HG03108 (cell line): Measurements from ENCODE around the gene KRTAP4-16.
"Not testable (repeated sequence)": the region's sequence is repeated elsewhere in the genome, so short reads cannot be mapped to it uniquely, and the experiment has no call there.

Experiments used
- ATAC-seq: cut with Tn5 transposase; IDR thresholded peaks from one replicate; pipeline ENCODE4 v1.9.1; 2021; ENCODE audit warnings: moderate library complexity; ENCODE audit not compliant: unreplicated experiment

The KRTAP4-16 gene

DNA sequence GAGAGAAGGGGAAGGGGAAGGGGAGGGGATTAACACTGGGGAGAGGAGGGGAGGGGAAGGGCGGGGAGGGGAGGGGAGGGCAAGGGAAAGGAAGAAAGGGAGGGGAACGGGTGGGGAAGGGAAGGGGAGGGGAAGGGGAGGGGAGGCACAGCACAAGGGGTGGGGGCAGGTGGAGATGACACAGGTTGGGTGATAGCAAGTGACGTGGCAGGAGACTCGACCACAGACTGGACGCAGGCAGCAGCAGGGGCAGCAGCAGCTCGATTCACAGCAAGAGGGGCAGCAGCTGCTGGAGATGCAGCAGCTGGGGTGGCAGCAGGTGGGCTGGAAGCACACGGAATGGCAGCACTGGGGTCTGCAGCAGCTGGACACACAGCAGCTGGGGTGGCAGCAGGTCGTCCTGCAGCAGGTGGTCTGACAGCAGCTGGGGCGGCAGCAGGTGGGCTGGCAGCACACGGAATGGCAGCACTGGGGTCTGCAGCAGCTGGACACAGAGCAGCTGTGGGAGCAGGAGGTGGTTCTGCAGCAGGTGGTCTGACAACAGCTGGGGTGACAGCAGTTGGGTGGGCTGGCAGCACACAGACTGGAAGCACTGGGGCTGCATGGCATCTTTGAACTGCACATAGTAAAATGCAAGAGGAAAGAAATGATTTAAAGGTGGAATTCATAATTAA lies at the start of gene KRTAP4-16:
Gene KRTAP4-16, minus strand, starts transcription at position 624 of the 674 bp plus-strand sequence. Its CDS starts 0 bp downstream, at position 624.
- ATAC-seq: no peak

DNA sequence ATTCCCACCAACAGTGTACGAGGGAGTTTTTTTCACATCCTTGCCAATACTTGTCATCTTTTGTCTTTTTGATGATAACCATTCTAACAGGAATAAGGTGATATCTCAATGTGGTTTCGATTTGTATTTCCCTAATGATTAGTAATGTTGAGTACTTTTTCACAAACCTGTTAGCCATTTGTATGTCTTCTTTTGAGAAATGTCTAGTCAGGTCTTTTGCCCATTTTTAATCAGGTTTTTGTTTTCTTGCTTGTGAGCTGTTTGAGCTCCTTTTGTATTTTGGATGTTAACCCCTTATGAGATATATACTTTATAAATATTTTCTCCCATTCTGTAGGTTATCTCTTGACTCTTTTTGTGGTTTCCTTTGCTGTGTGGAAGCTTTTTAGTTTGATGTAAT lies 49.5 kb upstream of the KRTAP4-16 start:
- ATAC-seq: no peak

DNA sequence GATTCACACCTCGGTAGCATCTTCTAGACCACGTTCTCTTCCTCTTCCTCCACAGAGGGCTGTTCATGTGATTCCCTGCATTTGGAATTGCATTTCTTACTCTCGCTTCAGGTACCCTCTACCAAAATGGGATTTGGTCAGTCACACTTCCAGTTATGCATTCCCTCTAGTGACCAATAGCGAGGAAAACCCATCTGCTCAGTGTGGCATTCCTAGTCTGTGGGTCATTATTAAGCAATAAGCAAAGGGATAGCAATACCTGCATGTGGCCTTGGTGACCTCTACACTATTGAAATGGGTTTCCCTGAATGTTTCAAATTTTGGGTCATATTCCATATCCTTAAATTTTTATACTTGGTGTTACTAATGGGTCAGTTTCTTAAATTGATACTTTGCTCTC lies 48.0 kb upstream of the KRTAP4-16 start:
- no peak for ATAC-seq

DNA sequence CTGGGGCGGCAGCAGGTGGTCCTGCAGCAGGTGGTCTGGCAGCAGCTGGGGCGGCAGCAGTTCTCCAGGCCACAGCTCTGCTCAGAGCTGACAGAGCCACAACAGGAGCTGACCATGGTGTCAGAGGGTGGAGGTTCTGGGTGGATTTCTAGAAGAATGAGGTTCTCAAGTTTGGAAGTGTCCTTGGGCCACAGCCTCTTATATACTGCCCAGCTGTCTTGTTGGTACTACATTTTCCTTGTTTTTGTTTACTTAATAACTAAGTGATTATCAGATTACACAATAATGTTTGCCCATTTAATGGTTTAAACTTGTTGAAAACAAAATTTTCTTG lies 47.6 kb upstream of the KRTAP4-16 start, which contains the start of gene KRTAP4-5:
Gene KRTAP4-5, minus strand, starts transcription at position 174 of the 334 bp plus-strand sequence. Its CDS starts 58 bp downstream, at position 116.
- ATAC-seq: no peak

DNA sequence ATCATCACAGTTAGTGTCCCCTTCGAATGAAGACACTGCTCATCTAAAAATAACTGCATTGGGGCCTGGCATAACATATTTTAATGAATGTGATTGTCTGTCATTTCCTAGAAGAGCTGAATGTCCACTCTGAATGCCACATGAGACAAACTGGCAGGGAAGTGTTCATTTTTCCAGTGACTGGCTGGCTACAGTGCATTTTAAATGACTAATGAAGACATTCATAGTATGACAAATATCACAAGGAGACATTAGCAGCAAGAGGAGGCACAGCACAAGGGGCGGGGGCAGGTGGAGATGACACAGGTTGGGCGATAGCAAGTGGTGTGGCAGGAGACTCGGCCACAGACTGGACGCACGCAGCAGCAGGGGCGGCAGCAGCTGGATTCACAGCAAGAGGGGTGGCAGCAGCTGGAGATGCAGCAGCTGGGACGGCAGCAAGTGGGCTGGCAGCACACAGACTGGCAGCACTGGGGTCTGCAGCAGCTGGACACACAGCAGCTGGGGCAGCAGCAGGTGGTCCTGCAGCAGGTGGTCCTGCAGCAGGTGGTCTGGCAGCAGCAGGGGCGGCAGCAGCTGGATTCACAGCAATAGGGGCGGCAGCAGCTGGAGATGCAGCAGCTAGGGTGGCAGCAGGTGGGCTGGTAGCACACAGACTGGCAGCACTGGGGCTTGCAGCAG lies 47.1 kb upstream of the KRTAP4-16 start:
- not testable (repeated sequence) for ATAC-seq

DNA sequence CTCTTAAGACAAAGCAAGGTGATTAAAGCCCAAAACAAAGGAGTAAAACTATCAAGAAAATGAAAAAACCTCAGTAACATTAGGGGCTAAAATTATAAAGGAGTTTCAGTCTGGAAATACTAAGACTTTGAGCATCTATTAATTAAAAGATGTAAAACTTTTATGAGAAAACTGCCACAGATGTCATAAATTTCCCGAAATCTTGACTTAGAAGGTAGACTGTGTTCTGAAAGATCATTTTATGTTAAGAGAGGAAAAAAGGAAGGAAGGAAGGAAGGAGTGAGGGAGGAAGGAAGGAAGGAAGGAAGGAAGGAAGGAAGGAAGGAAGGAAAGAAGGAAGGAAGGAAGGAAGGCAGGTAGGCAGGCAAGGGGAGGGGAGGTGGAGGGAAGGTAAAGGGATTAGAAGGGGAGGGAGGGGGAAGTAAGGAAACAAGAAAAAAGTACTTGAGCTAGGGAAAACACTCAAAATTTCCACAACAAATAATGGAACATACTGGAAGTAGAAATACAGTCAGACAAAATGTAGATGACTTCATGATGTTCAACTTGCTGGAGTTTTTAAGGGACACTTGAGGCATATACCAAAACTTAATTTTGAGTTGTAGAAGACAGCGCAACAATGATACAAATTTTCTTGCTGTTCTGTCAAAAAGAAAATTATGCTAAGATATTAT lies 45.7 kb upstream of the KRTAP4-16 start:
- ATAC-seq: no peak

DNA sequence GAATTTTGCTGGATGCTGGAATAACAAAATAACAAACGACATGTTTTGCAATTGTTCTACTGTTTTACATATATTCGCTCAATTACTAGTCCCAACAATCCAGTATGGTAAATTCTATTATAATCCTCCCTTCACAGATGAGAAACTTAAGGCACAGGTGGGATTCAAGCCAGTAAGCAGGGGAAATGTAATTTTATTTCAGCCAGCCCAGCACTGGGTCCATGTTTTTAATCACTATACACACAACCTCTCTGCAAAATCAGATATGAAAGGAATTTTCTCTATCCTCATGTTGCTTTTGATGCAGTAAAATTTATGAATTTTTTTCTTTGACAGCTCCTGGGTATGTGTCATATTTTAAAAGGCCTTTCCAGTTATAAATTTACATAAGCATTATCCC lies 43.3 kb upstream of the KRTAP4-16 start:
- ATAC-seq: no peak

DNA sequence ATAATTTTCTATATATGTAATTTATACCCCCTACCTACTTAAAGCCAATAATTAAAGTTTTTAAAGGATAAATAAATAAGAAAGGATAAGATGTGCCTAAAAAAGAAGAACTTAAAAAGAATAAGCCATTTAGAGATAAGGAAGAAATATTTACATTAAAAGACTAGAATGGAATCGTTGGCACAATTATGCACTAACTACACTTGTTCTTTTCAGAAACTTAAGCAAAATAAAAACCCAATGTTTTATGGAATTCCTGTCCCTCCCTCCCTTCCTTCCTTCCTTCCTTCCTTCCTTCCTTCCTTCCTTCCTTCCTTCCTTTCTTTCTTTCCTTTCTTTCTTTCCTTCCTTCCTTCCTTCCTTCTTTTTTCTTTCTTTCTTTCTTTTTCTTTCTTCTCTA lies 42.8 kb upstream of the KRTAP4-16 start:
- no peak for ATAC-seq

DNA sequence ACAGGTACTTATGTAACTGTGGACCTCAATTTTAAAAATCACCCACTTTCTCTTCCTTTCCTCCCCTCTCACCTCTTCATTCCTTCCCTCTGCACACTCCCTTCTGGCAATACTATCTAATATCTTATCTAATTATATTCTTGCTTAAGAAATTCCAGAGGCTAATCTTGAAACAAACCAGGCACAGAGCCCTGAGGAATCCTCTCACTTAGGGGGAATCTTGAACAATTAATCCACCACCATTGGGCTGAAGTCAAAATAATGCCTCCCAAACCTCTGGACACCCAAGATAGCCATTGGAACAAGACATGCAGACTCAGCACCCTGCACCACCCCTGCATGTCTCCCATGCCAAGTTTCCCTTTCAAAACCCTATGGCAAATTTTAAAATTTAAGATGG lies 39.4 kb upstream of the KRTAP4-16 start:
- ATAC-seq: no peak

DNA sequence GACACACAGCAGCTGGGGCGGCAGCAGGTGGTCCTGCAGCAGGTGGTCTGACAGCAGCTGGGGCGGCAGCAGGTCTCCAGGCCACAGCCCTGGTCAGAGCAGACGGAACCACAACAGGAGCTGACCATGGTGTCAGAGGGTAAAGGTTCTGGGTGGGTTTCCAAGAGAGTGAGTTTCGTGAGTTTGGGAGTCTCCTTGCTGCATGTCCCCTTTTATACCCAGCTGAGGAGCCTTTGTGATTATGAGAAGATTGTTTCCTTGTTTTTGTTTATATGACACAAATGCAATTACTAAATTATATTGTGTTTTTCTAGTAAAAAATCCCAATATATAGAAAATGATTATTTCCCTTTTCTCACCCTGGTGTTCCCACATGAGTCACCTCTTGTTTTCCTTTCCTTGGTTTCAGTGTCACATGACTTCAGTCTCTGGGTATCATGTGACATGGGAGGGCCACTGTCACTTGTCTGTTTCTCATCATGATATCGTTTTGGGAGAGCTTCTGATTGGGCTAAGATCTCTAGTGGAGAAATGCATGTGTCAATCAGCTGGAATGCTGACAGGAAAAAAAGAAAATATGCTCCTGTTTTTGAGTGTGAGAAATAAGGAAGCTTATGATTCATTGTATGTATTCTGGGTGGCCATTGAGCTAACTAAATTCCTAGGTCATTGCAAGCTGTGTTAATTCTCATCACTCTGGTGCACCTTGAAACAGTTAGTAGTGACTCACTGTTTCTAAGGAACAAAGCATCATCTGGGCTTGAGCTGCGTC lies 38.5 kb upstream of the KRTAP4-16 start, which contains the start of gene KRTAP4-6:
Gene KRTAP4-6, minus strand, starts transcription at position 185 of the 772 bp plus-strand sequence. Its CDS starts 57 bp downstream, at position 128.
- ATAC-seq: no peak

DNA sequence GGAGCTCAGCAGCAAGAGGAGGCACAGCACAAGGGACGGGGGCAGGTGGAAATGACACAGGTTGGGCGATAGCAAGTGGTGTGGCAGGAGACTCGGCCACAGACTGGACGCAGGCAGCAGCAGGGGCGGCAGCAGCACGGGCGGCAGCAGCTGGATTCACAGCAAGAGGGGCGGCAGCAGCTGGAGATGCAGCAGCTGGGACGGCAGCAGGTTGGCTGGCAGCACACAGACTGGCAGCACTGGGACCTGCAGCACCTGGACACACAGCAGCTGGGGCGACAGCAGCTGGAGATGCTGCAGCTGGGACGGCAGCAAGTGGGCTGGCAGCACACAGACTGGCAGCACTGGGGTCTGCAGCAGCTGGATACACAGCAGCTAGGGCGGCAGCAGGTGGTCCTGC lies 37.9 kb upstream of the KRTAP4-16 start:
- ATAC-seq: not testable (repeated sequence)

DNA sequence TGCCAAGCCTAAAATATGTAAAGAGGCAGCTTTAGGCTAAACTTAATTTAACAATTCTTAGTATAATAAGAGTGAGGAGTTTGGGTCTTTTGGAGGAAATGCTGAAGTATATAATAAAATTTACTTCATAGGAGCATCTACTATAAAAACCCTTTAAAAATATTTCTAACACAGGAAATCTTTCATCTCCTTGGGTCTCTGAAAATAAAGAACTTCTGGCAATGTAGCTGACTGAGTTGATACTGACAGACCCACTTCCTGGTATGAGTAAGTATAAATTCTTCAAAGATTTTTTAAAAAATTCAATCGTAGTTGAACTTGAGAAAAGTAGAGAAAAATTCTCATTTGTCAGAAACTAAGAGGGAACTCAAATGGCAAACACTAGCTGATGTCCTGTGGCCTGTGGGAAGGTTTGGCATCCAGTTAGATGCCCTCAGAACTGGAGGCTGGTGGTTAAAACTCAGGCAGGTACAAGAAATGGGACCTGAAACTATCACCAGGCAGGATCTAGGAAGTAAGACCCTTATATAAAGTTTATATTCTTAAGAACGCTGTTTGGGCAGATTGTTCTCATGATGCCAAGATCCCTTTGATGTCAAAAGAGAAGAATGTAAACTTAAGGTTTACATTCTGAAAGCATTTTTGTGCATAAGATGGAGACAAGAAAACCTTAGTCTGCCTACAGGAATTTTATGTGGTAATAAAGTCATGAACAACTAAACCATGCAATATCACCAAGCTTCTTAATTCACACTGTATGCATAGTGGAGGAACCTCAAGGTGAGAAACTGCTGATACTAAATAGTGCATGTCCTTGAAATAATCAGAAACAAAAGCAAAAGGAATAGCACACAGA lies 32.1 kb upstream of the KRTAP4-16 start:
- no peak for ATAC-seq

DNA sequence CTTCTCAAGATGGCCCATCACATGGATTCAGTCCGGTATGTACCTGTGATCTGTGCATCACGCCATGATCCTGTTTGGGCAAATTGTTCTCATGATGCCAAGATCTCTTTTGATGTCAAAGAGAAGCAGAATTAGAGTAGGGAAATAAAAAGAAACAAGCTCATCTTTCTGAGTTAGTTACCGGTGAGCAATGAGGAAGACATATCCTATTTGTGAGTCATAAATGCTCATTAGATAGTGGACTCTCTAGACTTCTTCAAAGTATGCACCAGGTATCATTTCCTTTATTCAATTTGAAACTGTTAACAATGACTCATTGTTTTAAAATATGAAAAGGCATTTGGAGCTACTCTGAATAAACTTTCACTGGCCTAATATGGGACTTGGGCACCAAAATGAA lies 30.0 kb upstream of the KRTAP4-16 start:
- no peak for ATAC-seq

DNA sequence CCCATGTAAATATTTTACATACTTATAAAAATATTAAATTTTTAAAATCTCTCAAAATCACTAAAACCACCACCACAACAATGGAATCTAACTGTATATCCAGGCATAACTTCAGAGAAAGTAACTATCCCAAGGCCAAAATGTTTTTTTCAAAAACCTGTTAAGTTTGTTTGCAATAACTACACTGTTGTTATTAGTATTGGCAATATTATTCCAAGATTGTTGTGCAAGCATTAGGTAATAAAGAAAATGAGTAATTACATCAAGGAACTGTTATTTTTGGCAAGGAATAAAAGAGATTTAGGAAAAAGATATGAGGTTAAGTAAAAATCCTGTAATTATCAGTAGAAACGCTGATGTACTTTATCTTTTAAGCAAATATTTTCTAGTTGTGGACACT lies 25.4 kb upstream of the KRTAP4-16 start:
- no peak for ATAC-seq

DNA sequence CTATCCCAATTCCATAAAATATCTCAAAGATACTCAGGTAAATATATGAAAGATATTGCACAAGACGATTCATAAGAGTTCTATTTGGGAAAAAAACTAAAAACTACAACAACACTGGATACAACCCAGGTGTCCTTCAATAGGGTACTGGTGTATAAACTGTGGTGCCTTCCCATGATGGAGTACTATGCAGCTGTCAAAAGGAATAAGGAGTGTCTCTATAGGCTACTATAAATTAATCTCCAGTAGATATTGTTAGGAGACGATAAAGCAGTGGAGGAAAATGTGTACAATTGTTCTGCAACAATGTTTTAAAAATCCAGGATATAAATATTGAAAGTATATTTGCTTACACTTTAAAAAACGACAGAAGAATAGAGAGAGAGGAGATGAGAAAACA lies 24.4 kb upstream of the KRTAP4-16 start:
- ATAC-seq: no peak

DNA sequence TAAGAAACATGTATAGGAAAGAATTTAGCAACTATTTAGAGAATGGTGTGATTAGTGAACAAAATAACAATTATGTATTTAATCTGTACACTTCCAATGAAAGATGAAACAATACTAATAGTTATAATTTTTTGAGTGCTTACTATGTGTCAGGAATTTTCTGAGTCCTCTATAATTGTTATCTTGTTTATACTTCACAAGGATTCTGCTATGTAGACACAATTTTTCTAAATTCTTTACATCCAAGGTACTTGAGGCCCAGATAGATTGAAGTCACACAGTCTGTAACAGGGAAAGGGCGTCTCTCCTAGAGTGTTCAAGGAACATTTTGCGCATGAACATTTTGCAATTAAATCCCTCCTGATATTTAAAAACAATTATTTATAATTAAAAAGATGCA lies 23.1 kb upstream of the KRTAP4-16 start:
- ATAC-seq: no peak

DNA sequence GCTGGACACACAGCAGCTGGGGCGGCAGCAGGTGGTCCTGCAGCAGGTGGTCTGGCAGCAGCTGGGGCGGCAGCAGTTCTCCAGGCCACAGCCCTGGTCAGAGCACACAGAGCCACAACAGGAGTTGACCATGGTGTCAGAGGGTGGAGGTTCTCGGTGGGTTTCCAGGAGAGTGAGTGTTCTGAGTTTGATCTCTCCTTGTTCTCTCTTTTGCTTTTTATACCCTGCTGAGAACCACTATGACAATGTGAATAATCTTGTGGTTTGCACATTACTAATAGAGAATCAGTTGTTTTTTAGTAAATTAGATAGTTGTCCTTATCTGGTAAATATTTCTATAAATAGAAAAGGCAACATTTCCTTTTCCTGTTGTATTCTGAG lies 22.0 kb upstream of the KRTAP4-16 start, which contains the start of gene KRTAP4-12:
Gene KRTAP4-12, minus strand, starts transcription at position 192 of the 381 bp plus-strand sequence. Its CDS starts 60 bp downstream, at position 132.
- not testable (repeated sequence) for ATAC-seq

DNA sequence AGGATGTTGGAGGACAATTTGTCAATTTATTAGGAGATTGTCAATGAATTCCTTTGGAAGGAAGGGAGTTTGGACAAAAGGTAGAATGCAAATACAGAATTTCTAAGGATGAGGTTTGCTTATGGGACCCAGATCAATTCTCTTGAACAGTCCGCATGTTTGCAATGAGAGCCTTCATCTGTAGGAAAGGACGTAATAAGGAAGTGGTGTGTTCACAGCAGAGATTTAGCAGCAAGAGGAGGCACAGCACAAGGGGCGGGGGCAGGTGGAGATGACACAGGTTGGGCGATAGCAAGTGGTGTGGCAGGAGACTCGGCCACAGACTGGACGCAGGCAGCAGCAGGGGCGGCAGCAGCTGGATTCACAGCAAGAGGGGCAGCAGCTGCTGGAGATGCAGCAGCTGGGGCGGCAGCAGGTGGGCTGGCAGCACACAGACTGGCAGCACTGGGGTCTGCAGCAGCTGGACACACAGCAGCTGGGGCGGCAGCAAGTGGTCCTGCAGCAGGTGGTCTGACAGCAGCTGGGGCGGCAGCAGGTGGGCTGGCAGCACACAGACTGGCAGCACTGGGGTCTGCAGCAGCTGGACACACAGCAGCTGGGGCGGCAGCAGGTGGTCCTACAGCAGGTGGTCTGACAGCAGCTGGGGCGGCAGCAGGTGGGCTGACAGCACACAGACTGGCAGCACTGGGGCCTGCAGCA lies 21.4 kb upstream of the KRTAP4-16 start:
- ATAC-seq: not testable (repeated sequence)

DNA sequence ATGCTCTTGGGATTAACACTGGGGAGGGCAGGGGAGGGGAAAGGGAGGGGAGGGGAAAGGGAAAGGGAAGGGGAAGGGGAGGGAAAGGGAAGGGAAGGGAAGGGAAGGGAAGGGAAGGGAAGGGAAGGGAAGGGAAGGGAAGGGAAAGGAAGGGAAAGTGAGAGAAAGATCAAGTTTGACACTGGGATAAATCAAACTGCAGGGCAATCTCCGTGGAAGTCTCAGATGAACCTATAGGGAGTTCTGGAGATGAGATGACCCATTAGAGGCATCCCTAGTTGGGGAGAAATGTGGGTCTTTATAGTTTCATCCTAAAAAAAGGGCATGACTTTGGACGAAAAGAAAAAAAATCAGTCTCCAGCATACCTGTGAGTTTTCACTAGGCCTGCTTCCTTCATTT lies 19.7 kb upstream of the KRTAP4-16 start:
- no peak for ATAC-seq
